ENCODE data around the gene NPHS1. TPM values are rescaled to one million over a fixed set of nuclear protein-coding genes. Genes with fewer than 3 reads are reported as not detected.
A peak's percentile ranks its signal among the peaks of the same experiment; 100 is the strongest.
"Not testable (repeated sequence)": the region's sequence is repeated elsewhere in the genome, so short reads cannot be mapped to it uniquely, and the experiment has no call there.

NPHS1 gene
- total and polyA plus RNA-seq, 5 experiments from 2014 or later = 0.27 to 0.50 TPM; not detected in 3

GRCh38 chr19:35845215-35846037, 6.9 kb downstream of the NPHS1 start:
- DNase-seq (no peak), ATAC-seq (peak; percentile 46 to 53)
- H3K36me3 Mint-ChIP-seq = peaks cover 0 to 17% (median 10%) of the 10 kb centered on the region in 3 donors
- H3K4me3 Mint-ChIP-seq = peak overlapping the region; percentile 57 to 84 (median 78)
- H3K27me3 Mint-ChIP-seq = peaks cover 31 to 75% (median 54%) of the 10 kb centered on the region in 5 donors
- peaks cover 0 to 15% (median 7%) of the 10 kb centered on the region in 9 donors for H3K9me3 Mint-ChIP-seq
- H3K27ac Mint-ChIP-seq = peak overlapping the region in 3 of 10 donors; percentile 41 to 49 (median 47)
- POLR2A ChIA-PET = no interaction called here
- H3K4me1 Mint-ChIP-seq = peaks cover 15 to 21% (median 20%) of the 10 kb centered on the region in 4 donors

- Mint-ChIP-seq H3K4me1 (peaks cover 15 to 21% (median 20%) of the 10 kb centered on the region in 4 donors), H3K27ac (peak overlapping the region in 3 of 10 donors; percentile 41 to 47 (median 46)), H3K27me3 (peaks cover 31 to 72% (median 54%) of the 10 kb centered on the region in 5 donors), H3K36me3 (peaks cover 0 to 17% (median 10%) of the 10 kb centered on the region in 3 donors), H3K4me3 (peak overlapping the region; percentile 57 to 84 (median 78)), H3K9me3 (peaks cover 0 to 20% (median 7%) of the 10 kb centered on the region in 9 donors)
- POLR2A ChIA-PET = no interaction called here
- ATAC-seq (no peak), DNase-seq (no peak)
Measured at GRCh38 chr19:35844482-35845214, 7.7 kb downstream of the NPHS1 start.

GRCh38 chr19:35843676-35844481, 8.4 kb downstream of the NPHS1 start:
- H3K27me3 Mint-ChIP-seq = peaks cover 32 to 65% (median 51%) of the 10 kb centered on the region in 5 donors
- H3K36me3 Mint-ChIP-seq = peaks cover 0 to 20% (median 10%) of the 10 kb centered on the region in 3 donors
- DNase-seq (no peak), ATAC-seq (no peak)
- H3K4me1 Mint-ChIP-seq = peaks cover 15 to 21% (median 20%) of the 10 kb centered on the region in 4 donors
- H3K27ac Mint-ChIP-seq = no peak overlapping the region
- peaks cover 0 to 23% (median 9%) of the 10 kb centered on the region in 9 donors for H3K9me3 Mint-ChIP-seq
- H3K4me3 Mint-ChIP-seq = peak overlapping the region in 5 of 10 donors; percentile 17 to 74 (median 48)
- POLR2A ChIA-PET = no interaction called here

- peaks cover 15 to 21% (median 20%) of the 10 kb centered on the region in 4 donors for H3K4me1 Mint-ChIP-seq
- peaks cover 30 to 54% (median 47%) of the 10 kb centered on the region in 5 donors for H3K27me3 Mint-ChIP-seq
- POLR2A ChIA-PET = no interaction called here
- no peak for ATAC-seq
- H3K4me3 Mint-ChIP-seq = no peak overlapping the region
- H3K36me3 Mint-ChIP-seq = peaks cover 0 to 21% (median 10%) of the 10 kb centered on the region in 3 donors
- peak overlapping the region in 1 of 10 donors; percentile 3 for H3K27ac Mint-ChIP-seq
- no peak for DNase-seq
- H3K9me3 Mint-ChIP-seq = peaks cover 0 to 24% (median 11%) of the 10 kb centered on the region in 9 donors
Measured at GRCh38 chr19:35842666-35843272, 9.5 kb downstream of the NPHS1 start.

GRCh38 chr19:35841961-35842595, 10.2 kb downstream of the NPHS1 start:
- Mint-ChIP-seq H3K27me3 (peaks cover 30 to 58% (median 47%) of the 10 kb centered on the region in 5 donors), H3K4me3 (no peak overlapping the region), H3K4me1 (peaks cover 15 to 21% (median 20%) of the 10 kb centered on the region in 4 donors), H3K27ac (no peak overlapping the region), H3K9me3 (peaks cover 0 to 24% (median 11%) of the 10 kb centered on the region in 9 donors), H3K36me3 (peaks cover 0 to 21% (median 10%) of the 10 kb centered on the region in 3 donors)
- DNase-seq (no peak), ATAC-seq (no peak)
- POLR2A ChIA-PET = no interaction called here

- DNase-seq, H3K36me3 Mint-ChIP-seq, H3K4me1 Mint-ChIP-seq, POLR2A ChIA-PET, ATAC-seq, H3K4me3 Mint-ChIP-seq: not testable (repeated sequence)
- H3K9me3 Mint-ChIP-seq = peaks cover 0 to 13% (median 3%) of the 10 kb centered on the region in 9 donors
- H3K27me3 Mint-ChIP-seq = peaks cover 13 to 52% (median 26%) of the 10 kb centered on the region in 5 donors
- H3K27ac Mint-ChIP-seq = peak overlapping the region in 1 of 10 donors; percentile 4
Measured at GRCh38 chr19:35836096-35836495, 16.2 kb downstream of the NPHS1 start.

- Mint-ChIP-seq H3K9me3 (peaks cover 0 to 8% (median 2%) of the 10 kb centered on the region in 9 donors), H3K4me1 (no peaks in the 10 kb centered on the region), H3K36me3 (peaks cover 0 to 6% (median 0%) of the 10 kb centered on the region in 3 donors), H3K4me3 (no peak overlapping the region), H3K27ac (no peak overlapping the region), H3K27me3 (peaks cover 13 to 65% (median 27%) of the 10 kb centered on the region in 5 donors)
- DNase-seq = no peak
- no peak for ATAC-seq
- POLR2A ChIA-PET = no interaction called here
Measured at GRCh38 chr19:35833972-35834371, 18.3 kb downstream of the NPHS1 start.

GRCh38 chr19:35832054-35832453, 20.2 kb downstream of the NPHS1 start:
- no peak overlapping the region for H3K27ac Mint-ChIP-seq

GRCh38 chr19:35830986-35831385, 21.3 kb downstream of the NPHS1 start:
- H3K27me3 Mint-ChIP-seq = peaks cover 12 to 59% (median 25%) of the 10 kb centered on the region in 5 donors
- ATAC-seq = no peak
- H3K27ac Mint-ChIP-seq = no peak overlapping the region
- peaks cover 0 to 3% (median 0%) of the 10 kb centered on the region in 9 donors for H3K9me3 Mint-ChIP-seq
- DNase-seq = no peak
- no peak overlapping the region for H3K4me3 Mint-ChIP-seq
- no peaks in the 10 kb centered on the region for H3K4me1 Mint-ChIP-seq
- POLR2A ChIA-PET = no interaction called here
- H3K36me3 Mint-ChIP-seq = peaks cover 0 to 4% (median 0%) of the 10 kb centered on the region in 3 donors

More at GRCh38 chr19:35832054-35832453, 20.2 kb downstream of the NPHS1 start:
- Mint-ChIP-seq H3K4me3 (no peak overlapping the region), H3K9me3 (peaks cover 0 to 3% (median 0%) of the 10 kb centered on the region in 9 donors), H3K36me3 (peaks cover 0 to 4% (median 0%) of the 10 kb centered on the region in 3 donors), H3K27me3 (peaks cover 17 to 70% (median 30%) of the 10 kb centered on the region in 5 donors), H3K4me1 (no peaks in the 10 kb centered on the region)
- ATAC-seq (no peak), DNase-seq (no peak)
- POLR2A ChIA-PET = no interaction called here

GRCh38 chr19:35828692-35829301, 23.5 kb downstream of the NPHS1 start:
- POLR2A ChIA-PET = no interaction called here
- peak in 9 of 10 donors; percentile 20 to 71 (median 39) for DNase-seq
- H3K27me3 Mint-ChIP-seq = peaks cover 11 to 58% (median 23%) of the 10 kb centered on the region in 5 donors
- no peak overlapping the region for H3K27ac Mint-ChIP-seq
- peaks cover 0 to 1% (median 0%) of the 10 kb centered on the region in 9 donors for H3K9me3 Mint-ChIP-seq
- H3K4me3 Mint-ChIP-seq = no peak overlapping the region
- peak; percentile 57 to 67 for ATAC-seq
- H3K4me1 Mint-ChIP-seq = no peaks in the 10 kb centered on the region
- H3K36me3 Mint-ChIP-seq = peaks cover 0 to 4% (median 0%) of the 10 kb centered on the region in 3 donors

GRCh38 chr19:35824150-35824549, 28.2 kb downstream of the NPHS1 start:
- ATAC-seq = no peak
- peaks cover 0 to 2% (median 0%) of the 10 kb centered on the region in 4 donors for H3K4me1 Mint-ChIP-seq

More at GRCh38 chr19:35824150-35824549, 28.2 kb downstream of the NPHS1 start:
- no peaks in the 10 kb centered on the region for H3K36me3 Mint-ChIP-seq
- peaks cover 0 to 1% (median 0%) of the 10 kb centered on the region in 9 donors for H3K9me3 Mint-ChIP-seq
- H3K4me3 Mint-ChIP-seq = no peak overlapping the region
- no peak overlapping the region for H3K27ac Mint-ChIP-seq
- H3K27me3 Mint-ChIP-seq = peaks cover 6 to 38% (median 18%) of the 10 kb centered on the region in 5 donors
- no peak for DNase-seq
- POLR2A ChIA-PET = no interaction called here

Measured in naive thymus-derived CD8-positive, alpha-beta T cell (primary cell).